Endothelial cell of hepatic sinusoid (primary cell): Measurements from ENCODE around the gene MTHFD2L.

Source experiments
- in situ Hi-C: cut with HindIII; loops from 2 replicates; pipeline ENCODE4 v1.10.0; 2017; ENCODE audit warnings: low sequenced_read_pairs

The MTHFD2L gene

GRCh38 chr4:74230902-74231499, 73.1 kb downstream of the MTHFD2L start:
- in situ Hi-C loops: no loop called here

- in situ Hi-C loops: no loop called here
Observed at GRCh38 chr4:74235135-74235534, 77.2 kb downstream of the MTHFD2L start.

GRCh38 chr4:74237425-74237966, 79.6 kb downstream of the MTHFD2L start:
- in situ Hi-C loops: no loop called here

- in situ Hi-C loops: no loop called here
Observed at GRCh38 chr4:74244049-74244448, 86.1 kb downstream of the MTHFD2L start.

- in situ Hi-C loops: no loop called here
Observed at GRCh38 chr4:74252933-74253332, 95.0 kb downstream of the MTHFD2L start.

- in situ Hi-C loops: no loop called here
Observed at GRCh38 chr4:74254386-74254785, 96.5 kb downstream of the MTHFD2L start.

GRCh38 chr4:74255096-74255495, 97.2 kb downstream of the MTHFD2L start:
- in situ Hi-C loops: no loop called here

GRCh38 chr4:74258963-74259362, 101.0 kb downstream of the MTHFD2L start:
- in situ Hi-C loops: no loop called here

GRCh38 chr4:74260036-74260435, 102.1 kb downstream of the MTHFD2L start:
- in situ Hi-C loops: no loop called here

- in situ Hi-C loops: no loop called here
Observed at GRCh38 chr4:74262522-74262921, 104.6 kb downstream of the MTHFD2L start.

GRCh38 chr4:74263551-74263950, 105.6 kb downstream of the MTHFD2L start:
- in situ Hi-C loops: no loop called here

- in situ Hi-C loops: no loop called here
Observed at GRCh38 chr4:74266081-74266480, 108.2 kb downstream of the MTHFD2L start.

- in situ Hi-C loops: no loop called here
Observed at GRCh38 chr4:74267998-74268606, 110.2 kb downstream of the MTHFD2L start.

GRCh38 chr4:74268643-74269042, 110.7 kb downstream of the MTHFD2L start:
- in situ Hi-C loops: no loop called here

- in situ Hi-C loops: no loop called here
Observed at GRCh38 chr4:74278490-74278889, 120.6 kb downstream of the MTHFD2L start.

GRCh38 chr4:74279716-74280115, 121.8 kb downstream of the MTHFD2L start:
- in situ Hi-C loops: no loop called here

- in situ Hi-C loops: no loop called here
Observed at GRCh38 chr4:74282926-74283325, 125.0 kb downstream of the MTHFD2L start.

- in situ Hi-C loops: no loop called here
Observed at GRCh38 chr4:74283614-74284013, 125.7 kb downstream of the MTHFD2L start.

GRCh38 chr4:74284053-74284452, 126.1 kb downstream of the MTHFD2L start:
- in situ Hi-C loops: no loop called here

- in situ Hi-C loops: no loop called here
Observed at GRCh38 chr4:74287164-74287563, 129.2 kb downstream of the MTHFD2L start.

GRCh38 chr4:74287791-74288190, 129.9 kb downstream of the MTHFD2L start:
- in situ Hi-C loops: no loop called here

- in situ Hi-C loops: no loop called here
Observed at GRCh38 chr4:74291471-74291870, 133.6 kb downstream of the MTHFD2L start.
